ENCODE results near the gene RSU1. TPM values are rescaled to one million over a fixed set of nuclear protein-coding genes. Genes with fewer than 3 reads are reported as not detected.

Gene RSU1
- total RNA-seq, 1 experiment from 2014 or later, result 44.5 TPM

GRCh38 chr10:16751244-16751643, 66.0 kb downstream of the RSU1 start:
- Histone ChIP-seq H3K9me2 (ENCODE audit: insufficient read depth) (no peaks in the 10 kb centered on the region), H3K36me3 (ENCODE audit: low read depth) (no peaks in the 10 kb centered on the region), H3K79me2 (ENCODE audit: low read depth) (no peaks in the 10 kb centered on the region), H3K9me3 (ENCODE audit: insufficient read depth, low read depth) (no peaks in the 10 kb centered on the region), H3K4me3 (no peak overlapping the region), H3K4me1 (replicated peaks; ENCODE audit: insufficient read depth) (no peaks in the 10 kb centered on the region), H3K4me2 (no peak overlapping the region), H4K20me1 (ENCODE audit: insufficient read depth) (no peaks in the 10 kb centered on the region), H3K27ac (no peak overlapping the region), H3K27me3 (ENCODE audit: insufficient read depth, low read depth) (no peaks in the 10 kb centered on the region), H3F3A (ENCODE audit: insufficient read depth, low read depth) (no peaks in the 10 kb centered on the region), H2AFZ (no peak overlapping the region)
- ChIA-PET POLR2A (ENCODE audit: unreplicated experiment) (no interaction called here), CTCF (no interaction called here)
- DNase-seq, result no peak
- intact Hi-C loops (cut with micrococcal nuclease; ENCODE audit: unreplicated experiment), result no loop called here
- no TSS peak for BruUV-seq (replicated peaks)
- TF ChIP-seq EZH2 (IDR thresholded peaks at IDR 0.05; ENCODE audit: low read depth) (no peak), CTCF (conservative IDR thresholded peaks at IDR 0.05) (no peak)

- ChIA-PET POLR2A (ENCODE audit: unreplicated experiment) (no interaction called here), CTCF (no interaction called here)
- no TSS peak for BruUV-seq (replicated peaks)
- Histone ChIP-seq H3K27ac (no peak overlapping the region), H3K4me2 (no peak overlapping the region), H3K9me3 (ENCODE audit: insufficient read depth, low read depth) (no peaks in the 10 kb centered on the region), H3K4me3 (no peak overlapping the region), H4K20me1 (ENCODE audit: insufficient read depth) (no peaks in the 10 kb centered on the region), H3K27me3 (ENCODE audit: insufficient read depth, low read depth) (no peaks in the 10 kb centered on the region), H3K4me1 (replicated peaks; ENCODE audit: insufficient read depth) (no peaks in the 10 kb centered on the region), H3F3A (ENCODE audit: insufficient read depth, low read depth) (no peaks in the 10 kb centered on the region), H3K36me3 (ENCODE audit: low read depth) (no peaks in the 10 kb centered on the region), H3K9me2 (ENCODE audit: insufficient read depth) (no peaks in the 10 kb centered on the region), H3K79me2 (ENCODE audit: low read depth) (no peaks in the 10 kb centered on the region), H2AFZ (no peak overlapping the region)
- intact Hi-C loops (cut with micrococcal nuclease; ENCODE audit: unreplicated experiment), result no loop called here
- no peak for DNase-seq
- TF ChIP-seq EZH2 (IDR thresholded peaks at IDR 0.05; ENCODE audit: low read depth) (no peak), CTCF (conservative IDR thresholded peaks at IDR 0.05) (no peak)
Observed at GRCh38 chr10:16750461-16750860, 66.8 kb downstream of the RSU1 start.

GRCh38 chr10:16748749-16749148, 68.5 kb downstream of the RSU1 start:
- intact Hi-C loops (cut with micrococcal nuclease; ENCODE audit: unreplicated experiment), result no loop called here
- H4K20me1 ChIP-seq (ENCODE audit: insufficient read depth), result no peaks in the 10 kb centered on the region
- no peaks in the 10 kb centered on the region for H3K27me3 ChIP-seq (ENCODE audit: insufficient read depth, low read depth)
- H3K36me3 ChIP-seq (ENCODE audit: low read depth), result no peaks in the 10 kb centered on the region
- no peaks in the 10 kb centered on the region for H3K9me2 ChIP-seq (ENCODE audit: insufficient read depth)
- TF ChIP-seq EZH2 (IDR thresholded peaks at IDR 0.05; ENCODE audit: low read depth) (no peak), CTCF (conservative IDR thresholded peaks at IDR 0.05) (no peak)
- H2AFZ ChIP-seq, result no peak overlapping the region
- ChIA-PET POLR2A (ENCODE audit: unreplicated experiment) (no interaction called here), CTCF (no interaction called here)
- no peaks in the 10 kb centered on the region for H3K4me1 ChIP-seq (replicated peaks; ENCODE audit: insufficient read depth)
- H3K9me3 ChIP-seq (ENCODE audit: insufficient read depth, low read depth), result no peaks in the 10 kb centered on the region
- H3F3A ChIP-seq (ENCODE audit: insufficient read depth, low read depth), result no peaks in the 10 kb centered on the region
- H3K27ac ChIP-seq, result no peak overlapping the region
- no peaks in the 10 kb centered on the region for H3K79me2 ChIP-seq (ENCODE audit: low read depth)
- no peak overlapping the region for H3K4me2 ChIP-seq
- BruUV-seq (replicated peaks), result no TSS peak
- no peak for DNase-seq
- H3K4me3 ChIP-seq, result no peak overlapping the region

Data from PC-9 (cell line).